Measurements from ENCODE around the gene SLC13A4.

Gene SLC13A4

DNA sequence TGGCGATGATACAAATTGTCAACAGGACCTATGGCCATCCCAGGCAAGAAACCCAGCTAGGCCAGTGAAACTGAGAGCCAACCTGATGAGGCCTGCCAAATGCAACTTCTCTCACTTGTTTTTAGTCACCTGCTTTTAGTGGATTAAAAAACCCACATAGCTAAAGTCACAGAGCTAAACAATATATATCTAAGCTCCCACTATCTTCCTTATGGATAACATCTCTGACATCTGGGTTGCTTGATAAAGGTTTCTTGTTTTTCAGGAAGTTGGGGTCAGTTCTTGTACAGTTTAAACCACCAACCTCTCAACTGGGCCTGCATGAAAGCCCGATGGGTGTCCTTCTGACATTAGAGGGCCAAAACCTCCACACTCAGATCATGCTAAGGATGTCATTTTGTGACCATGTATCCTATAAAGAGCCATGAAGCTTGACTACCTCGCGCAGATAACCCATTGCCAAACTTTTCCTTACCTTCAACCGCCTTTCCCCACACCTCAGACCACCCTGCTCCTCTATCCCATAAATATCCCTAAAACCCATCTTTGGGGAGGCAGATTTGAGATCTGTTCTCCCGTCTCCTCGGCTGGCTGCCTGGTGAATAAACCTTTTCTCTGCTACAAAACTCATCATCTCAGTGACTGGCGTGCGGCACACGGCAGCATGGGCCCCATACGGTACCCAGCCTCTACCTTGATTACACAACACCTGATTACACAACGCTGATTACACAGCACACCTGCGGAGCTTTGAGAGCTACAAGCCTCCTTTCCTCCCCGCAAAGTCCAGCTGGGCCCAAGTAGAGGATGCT lies 66.5 kb downstream of the SLC13A4 start:
- H2AFZ ChIP-seq (ENCODE audit: low read length): peak overlapping the region; percentile 26; the same call in 1 of the 2 replicates
- H4K20me1 ChIP-seq (ENCODE audit: insufficient read depth, low read length): no peaks in the 10 kb centered on the region
- 0 out of 2 replicates have a peak, but pooled peaks cover 7% of the 10 kb centered on the region for H3F3A ChIP-seq (ENCODE audit: insufficient read depth, low read length)
- peak overlapping the region; percentile 91 for H3K4me2 ChIP-seq (ENCODE audit: low read length)
- peaks cover 32% of the 10 kb centered on the region for H3K4me1 ChIP-seq (ENCODE audit: insufficient read depth, low read length, severe bottlenecking)
- H3K9me3 ChIP-seq (ENCODE audit: low read length): no peaks in the 10 kb centered on the region
- TF ChIP-seq, protein P1, sequence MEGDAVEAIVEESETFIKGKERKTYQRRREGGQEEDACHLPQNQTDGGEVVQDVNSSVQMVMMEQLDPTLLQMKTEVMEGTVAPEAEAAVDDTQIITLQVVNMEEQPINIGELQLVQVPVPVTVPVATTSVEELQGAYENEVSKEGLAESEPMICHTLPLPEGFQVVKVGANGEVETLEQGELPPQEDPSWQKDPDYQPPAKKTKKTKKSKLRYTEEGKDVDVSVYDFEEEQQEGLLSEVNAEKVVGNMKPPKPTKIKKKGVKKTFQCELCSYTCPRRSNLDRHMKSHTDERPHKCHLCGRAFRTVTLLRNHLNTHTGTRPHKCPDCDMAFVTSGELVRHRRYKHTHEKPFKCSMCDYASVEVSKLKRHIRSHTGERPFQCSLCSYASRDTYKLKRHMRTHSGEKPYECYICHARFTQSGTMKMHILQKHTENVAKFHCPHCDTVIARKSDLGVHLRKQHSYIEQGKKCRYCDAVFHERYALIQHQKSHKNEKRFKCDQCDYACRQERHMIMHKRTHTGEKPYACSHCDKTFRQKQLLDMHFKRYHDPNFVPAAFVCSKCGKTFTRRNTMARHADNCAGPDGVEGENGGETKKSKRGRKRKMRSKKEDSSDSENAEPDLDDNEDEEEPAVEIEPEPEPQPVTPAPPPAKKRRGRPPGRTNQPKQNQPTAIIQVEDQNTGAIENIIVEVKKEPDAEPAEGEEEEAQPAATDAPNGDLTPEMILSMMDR (IDR thresholded peaks at IDR 0.05; ENCODE audit: low read length): no peak
- TF ChIP-seq EZH2 (IDR thresholded peaks at IDR 0.05; ENCODE audit: borderline replicate concordance, low read length): no peak
- H3K27ac ChIP-seq (ENCODE audit: low read depth, low read length, poor library complexity, severe bottlenecking): peak overlapping the region; percentile 68
- 0 out of 2 replicates have a peak, but pooled peaks cover 2% of the 10 kb centered on the region for H3K36me3 ChIP-seq (ENCODE audit: insufficient read depth, low read length)
- no peaks in the 10 kb centered on the region for H3K27me3 ChIP-seq (ENCODE audit: insufficient read depth, low read length)
- H3K9ac ChIP-seq (ENCODE audit: low read length): peak overlapping the region; percentile 89
- H3K4me3 ChIP-seq (ENCODE audit: low read depth, low read length, poor library complexity, severe bottlenecking): peak overlapping the region; percentile 83
- peaks cover 23% of the 10 kb centered on the region for H3K79me2 ChIP-seq (ENCODE audit: insufficient read depth, low read length)
- no peaks in the 10 kb centered on the region for H3K9me2 ChIP-seq (ENCODE audit: low read depth, low read length)

DNA sequence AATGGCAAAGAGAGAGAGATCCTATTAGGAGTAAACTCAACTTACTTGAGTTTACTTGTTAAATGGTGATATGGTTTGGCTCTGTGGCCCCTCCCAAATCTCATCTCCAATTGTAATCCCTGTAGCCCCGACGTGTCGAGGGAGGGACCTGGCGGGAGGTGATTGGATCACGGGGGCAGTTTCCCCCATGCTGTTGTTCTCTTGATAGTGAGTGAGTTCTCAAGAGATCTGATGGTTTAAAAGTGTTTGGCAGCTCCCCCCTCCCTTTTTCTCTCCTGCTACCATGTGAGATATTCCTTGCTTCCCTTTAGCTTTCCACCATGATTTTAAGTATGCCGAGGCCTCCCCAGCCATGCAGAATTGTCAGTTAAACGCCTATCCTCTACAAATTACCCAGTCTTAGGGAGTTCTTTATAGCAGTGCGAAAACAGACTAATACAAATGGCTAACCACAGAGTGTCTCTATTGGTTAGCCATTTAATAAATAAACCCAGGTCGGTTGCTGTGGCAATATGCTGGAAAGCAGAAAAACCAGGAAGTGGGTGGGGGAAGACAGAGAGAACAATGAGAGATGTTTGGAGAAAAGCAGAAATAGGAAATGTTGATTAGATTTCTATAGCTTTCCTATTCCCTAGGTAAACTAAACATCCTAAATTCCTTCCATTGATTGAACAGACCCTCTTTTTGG lies 68.7 kb downstream of the SLC13A4 start:
- H3K27ac ChIP-seq (ENCODE audit: low read depth, low read length, poor library complexity, severe bottlenecking): no peak overlapping the region

DNA sequence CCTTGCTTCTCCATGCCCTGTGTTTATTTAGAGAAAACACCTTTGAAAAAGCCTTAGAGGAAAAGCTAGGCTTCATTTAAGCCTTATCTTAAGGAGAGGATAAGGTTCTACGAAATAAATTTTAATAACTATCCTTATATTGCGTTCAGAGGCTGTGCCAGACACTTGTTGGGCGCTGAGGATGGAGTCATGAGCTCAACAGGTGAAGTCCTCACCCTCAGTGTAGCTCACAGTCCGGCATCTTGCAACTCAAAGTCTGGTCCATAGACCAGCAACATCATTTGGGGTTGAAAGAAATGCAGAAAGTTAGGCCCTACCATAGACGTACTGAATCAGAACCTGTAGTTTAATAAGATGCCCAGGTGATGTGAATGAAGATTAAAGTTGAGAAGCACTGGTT lies 69.4 kb downstream of the SLC13A4 start:
- H3K4me3 ChIP-seq (ENCODE audit: low read depth, low read length, poor library complexity, severe bottlenecking): no peak overlapping the region
- H3K27me3 ChIP-seq (ENCODE audit: insufficient read depth, low read length): no peaks in the 10 kb centered on the region
- peaks cover 16% of the 10 kb centered on the region for H3K4me1 ChIP-seq (ENCODE audit: insufficient read depth, low read length, severe bottlenecking)
- H3F3A ChIP-seq (ENCODE audit: insufficient read depth, low read length): no peaks in the 10 kb centered on the region
- no peak overlapping the region for H2AFZ ChIP-seq (ENCODE audit: low read length)
- no peaks in the 10 kb centered on the region for H3K9me2 ChIP-seq (ENCODE audit: low read depth, low read length)
- H3K9me3 ChIP-seq (ENCODE audit: low read length): no peaks in the 10 kb centered on the region
- H3K36me3 ChIP-seq (ENCODE audit: insufficient read depth, low read length): no peaks in the 10 kb centered on the region
- no peak overlapping the region for H3K4me2 ChIP-seq (ENCODE audit: low read length)
- peaks cover 10% of the 10 kb centered on the region for H3K79me2 ChIP-seq (ENCODE audit: insufficient read depth, low read length)
- H3K27ac ChIP-seq (ENCODE audit: low read depth, low read length, poor library complexity, severe bottlenecking): no peak overlapping the region
- H4K20me1 ChIP-seq (ENCODE audit: insufficient read depth, low read length): no peaks in the 10 kb centered on the region
- TF ChIP-seq, protein P1 (IDR thresholded peaks at IDR 0.05; ENCODE audit: low read length): no peak
- no peak for TF ChIP-seq EZH2 (IDR thresholded peaks at IDR 0.05; ENCODE audit: borderline replicate concordance, low read length)
- H3K9ac ChIP-seq (ENCODE audit: low read length): no peak overlapping the region

More for the DNA sequence above, 68.7 kb downstream of the SLC13A4 start:
- Histone ChIP-seq H3K9me2 (ENCODE audit: low read depth, low read length) (no peaks in the 10 kb centered on the region), H3K9me3 (ENCODE audit: low read length) (no peaks in the 10 kb centered on the region), H3K9ac (ENCODE audit: low read length) (no peak overlapping the region), H3K4me3 (ENCODE audit: low read depth, low read length, poor library complexity, severe bottlenecking) (no peak overlapping the region), H3K27me3 (ENCODE audit: insufficient read depth, low read length) (no peaks in the 10 kb centered on the region), H3K79me2 (ENCODE audit: insufficient read depth, low read length) (peaks cover 10% of the 10 kb centered on the region), H2AFZ (ENCODE audit: low read length) (no peak overlapping the region), H3K4me2 (ENCODE audit: low read length) (no peak overlapping the region), H4K20me1 (ENCODE audit: insufficient read depth, low read length) (no peaks in the 10 kb centered on the region), H3F3A (ENCODE audit: insufficient read depth, low read length) (no peaks in the 10 kb centered on the region), H3K36me3 (ENCODE audit: insufficient read depth, low read length) (no peaks in the 10 kb centered on the region), H3K4me1 (ENCODE audit: insufficient read depth, low read length, severe bottlenecking) (peaks cover 23% of the 10 kb centered on the region)
- TF ChIP-seq, protein P1 (IDR thresholded peaks at IDR 0.05; ENCODE audit: low read length): no peak
- no peak for TF ChIP-seq EZH2 (IDR thresholded peaks at IDR 0.05; ENCODE audit: borderline replicate concordance, low read length)
